ENCODE data around the gene TBC1D22A.

The TBC1D22A gene

GRCh38 chr22:46905834-46906233 lies 143.4 kb downstream of the TBC1D22A start:
- no peak overlapping the region for H3K9ac ChIP-seq (ENCODE audit: low read depth, low read length)
- no peaks in the 10 kb centered on the region for H3K36me3 ChIP-seq (ENCODE audit: insufficient read depth, low read length)
- H3K4me1 ChIP-seq (ENCODE audit: insufficient read depth, low read length), result peaks cover 4% of the 10 kb centered on the region
- no peaks in the 10 kb centered on the region for H3K9me3 ChIP-seq (ENCODE audit: control insufficient read depth, insufficient read depth, low read length)

- no peaks in the 10 kb centered on the region for H3K9me3 ChIP-seq (ENCODE audit: control insufficient read depth, insufficient read depth, low read length)
- no peak overlapping the region for H3K9ac ChIP-seq (ENCODE audit: low read depth, low read length)
- no peaks in the 10 kb centered on the region for H3K36me3 ChIP-seq (ENCODE audit: insufficient read depth, low read length)
- H3K4me1 ChIP-seq (ENCODE audit: insufficient read depth, low read length), result peaks cover 4% of the 10 kb centered on the region
Observed at GRCh38 chr22:46906326-46907045, 144.0 kb downstream of the TBC1D22A start.

GRCh38 chr22:46907241-46908215 lies 145.1 kb downstream of the TBC1D22A start:
- H3K9me3 ChIP-seq (ENCODE audit: control insufficient read depth, insufficient read depth, low read length), result no peaks in the 10 kb centered on the region
- H3K36me3 ChIP-seq (ENCODE audit: insufficient read depth, low read length), result no peaks in the 10 kb centered on the region; the same call in 1 of the 2 replicates
- no peak overlapping the region for H3K9ac ChIP-seq (ENCODE audit: low read depth, low read length)
- H3K4me1 ChIP-seq (ENCODE audit: insufficient read depth, low read length), result peaks cover 3% of the 10 kb centered on the region

GRCh38 chr22:46908641-46909107 lies 146.2 kb downstream of the TBC1D22A start:
- Histone ChIP-seq H3K36me3 (ENCODE audit: insufficient read depth, low read length) (peaks cover 4% of the 10 kb centered on the region; the same call in 1 of the 2 replicates), H3K4me1 (ENCODE audit: insufficient read depth, low read length) (no peaks in the 10 kb centered on the region; the same call in 1 of the 2 replicates), H3K9me3 (ENCODE audit: control insufficient read depth, insufficient read depth, low read length) (no peaks in the 10 kb centered on the region), H3K9ac (ENCODE audit: low read depth, low read length) (no peak overlapping the region)

GRCh38 chr22:46909237-46910030 lies 147.0 kb downstream of the TBC1D22A start:
- no peak overlapping the region for H3K9ac ChIP-seq (ENCODE audit: low read depth, low read length)
- peaks cover 6% of the 10 kb centered on the region; the same call in 1 of the 2 replicates for H3K36me3 ChIP-seq (ENCODE audit: insufficient read depth, low read length)
- H3K4me1 ChIP-seq (ENCODE audit: insufficient read depth, low read length), result no peaks in the 10 kb centered on the region; the same call in 1 of the 2 replicates
- H3K9me3 ChIP-seq (ENCODE audit: control insufficient read depth, insufficient read depth, low read length), result no peaks in the 10 kb centered on the region

- Histone ChIP-seq H3K4me1 (ENCODE audit: insufficient read depth, low read length) (no peaks in the 10 kb centered on the region; the same call in 1 of the 2 replicates), H3K9ac (ENCODE audit: low read depth, low read length) (no peak overlapping the region), H3K36me3 (ENCODE audit: insufficient read depth, low read length) (peaks cover 6% of the 10 kb centered on the region; the same call in 1 of the 2 replicates), H3K9me3 (ENCODE audit: control insufficient read depth, insufficient read depth, low read length) (no peaks in the 10 kb centered on the region)
Observed at GRCh38 chr22:46910624-46911023, 148.2 kb downstream of the TBC1D22A start.

GRCh38 chr22:46911346-46911745 lies 148.9 kb downstream of the TBC1D22A start:
- no peaks in the 10 kb centered on the region for H3K9me3 ChIP-seq (ENCODE audit: control insufficient read depth, insufficient read depth, low read length)
- H3K4me1 ChIP-seq (ENCODE audit: insufficient read depth, low read length), result no peaks in the 10 kb centered on the region; the same call in 1 of the 2 replicates
- H3K9ac ChIP-seq (ENCODE audit: low read depth, low read length), result no peak overlapping the region
- H3K36me3 ChIP-seq (ENCODE audit: insufficient read depth, low read length), result peaks cover 6% of the 10 kb centered on the region; the same call in 1 of the 2 replicates

GRCh38 chr22:46913351-46913750 lies 150.9 kb downstream of the TBC1D22A start:
- H3K36me3 ChIP-seq (ENCODE audit: insufficient read depth, low read length), result peaks cover 6% of the 10 kb centered on the region; the same call in 1 of the 2 replicates
- no peak overlapping the region for H3K9ac ChIP-seq (ENCODE audit: low read depth, low read length)
- no peaks in the 10 kb centered on the region; the same call in 1 of the 2 replicates for H3K4me1 ChIP-seq (ENCODE audit: insufficient read depth, low read length)
- no peaks in the 10 kb centered on the region for H3K9me3 ChIP-seq (ENCODE audit: control insufficient read depth, insufficient read depth, low read length)

- no peaks in the 10 kb centered on the region for H3K9me3 ChIP-seq (ENCODE audit: control insufficient read depth, insufficient read depth, low read length)
- peaks cover 6% of the 10 kb centered on the region; the same call in 1 of the 2 replicates for H3K36me3 ChIP-seq (ENCODE audit: insufficient read depth, low read length)
- no peaks in the 10 kb centered on the region; the same call in 1 of the 2 replicates for H3K4me1 ChIP-seq (ENCODE audit: insufficient read depth, low read length)
- no peak overlapping the region for H3K9ac ChIP-seq (ENCODE audit: low read depth, low read length)
Observed at GRCh38 chr22:46914481-46914880, 152.0 kb downstream of the TBC1D22A start.

GRCh38 chr22:46914916-46915894 lies 152.8 kb downstream of the TBC1D22A start:
- no peaks in the 10 kb centered on the region for H3K4me1 ChIP-seq (ENCODE audit: insufficient read depth, low read length)

GRCh38 chr22:46915950-46916730 lies 153.7 kb downstream of the TBC1D22A start:
- H3K4me1 ChIP-seq (ENCODE audit: insufficient read depth, low read length), result no peaks in the 10 kb centered on the region
- H3K36me3 ChIP-seq (ENCODE audit: insufficient read depth, low read length), result peaks cover 6% of the 10 kb centered on the region; the same call in 1 of the 2 replicates
- H3K9ac ChIP-seq (ENCODE audit: low read depth, low read length), result no peak overlapping the region
- H3K9me3 ChIP-seq (ENCODE audit: control insufficient read depth, insufficient read depth, low read length), result no peaks in the 10 kb centered on the region

More at GRCh38 chr22:46914916-46915894, 152.8 kb downstream of the TBC1D22A start:
- Histone ChIP-seq H3K36me3 (ENCODE audit: insufficient read depth, low read length) (peaks cover 6% of the 10 kb centered on the region; the same call in 1 of the 2 replicates), H3K9me3 (ENCODE audit: control insufficient read depth, insufficient read depth, low read length) (no peaks in the 10 kb centered on the region), H3K9ac (ENCODE audit: low read depth, low read length) (no peak overlapping the region)

Measured in ES-I3 (cell line).